Mesendoderm (in vitro differentiated cells): ENCODE data around the gene RBM47.

Source experiments
- DNase-seq: peaks from one replicate; pipeline ENCODE4 v3.0.0; 2013
- H2AK5ac ChIP-seq: 2 replicates; pipeline ENCODE4 v1.6.1; 2013; ENCODE audit warnings: low read length, inconsistent platforms
- H2BK120ac ChIP-seq: 2 replicates; pipeline ENCODE4 v1.6.1; 2013; ENCODE audit warnings: low read depth, mild to moderate bottlenecking, low read length, moderate library complexity, mixed read lengths
- H2BK15ac ChIP-seq: replicated peaks from 2 replicates; pipeline ENCODE4 v1.6.1; 2013; ENCODE audit warnings: low read depth, mild to moderate bottlenecking, moderate library complexity
- H2BK5ac ChIP-seq: 2 replicates; pipeline ENCODE4 v1.6.1; 2013; ENCODE audit warnings: low read length, inconsistent platforms
- H3K18ac ChIP-seq: 2 replicates; pipeline ENCODE4 v1.6.1; 2013; ENCODE audit warnings: mild to moderate bottlenecking, low read length, mixed read lengths
- H3K23ac ChIP-seq: one replicate; pipeline ENCODE4 v1.6.1; 2013; ENCODE audit warnings: low read length
- H3K27ac ChIP-seq: 2 replicates; pipeline ENCODE4 v1.5.1; 2013; ENCODE audit warnings: low read depth, mild to moderate bottlenecking, inconsistent platforms, low read length, moderate library complexity
- H3K27me3 ChIP-seq: 2 replicates; pipeline ENCODE4 v1.6.1; 2013; ENCODE audit warnings: low read length, control low read depth, mild to moderate bottlenecking, inconsistent platforms; ENCODE audit not compliant: insufficient read depth, poor library complexity
- H3K36me3 ChIP-seq: 2 replicates; pipeline ENCODE4 v1.6.1; 2013; ENCODE audit warnings: low read length, inconsistent platforms; ENCODE audit not compliant: control insufficient read depth, insufficient read depth
- H3K4ac ChIP-seq: one replicate; pipeline ENCODE4 v1.6.1; 2013; ENCODE audit warnings: low read depth, mild to moderate bottlenecking, low read length, moderate library complexity
- H3K4me1 ChIP-seq: 2 replicates; pipeline ENCODE4 v1.6.1; 2013; ENCODE audit warnings: low read depth, low read length, inconsistent platforms; ENCODE audit not compliant: control insufficient read depth
- H3K4me2 ChIP-seq: 2 replicates; pipeline ENCODE4 v1.6.1; 2013; ENCODE audit warnings: low read length
- H3K4me3 ChIP-seq: 2 replicates; pipeline ENCODE4 v1.5.1; 2013; ENCODE audit warnings: mild to moderate bottlenecking, low read length
- H3K56ac ChIP-seq: one replicate; pipeline ENCODE4 v1.6.1; 2013; ENCODE audit warnings: low read length
- H3K79me1 ChIP-seq: 2 replicates; pipeline ENCODE4 v1.6.1; 2013; ENCODE audit warnings: low read length, inconsistent platforms
- H3K79me2 ChIP-seq: 2 replicates; pipeline ENCODE4 v1.6.1; 2013; ENCODE audit warnings: mild to moderate bottlenecking, low read length; ENCODE audit not compliant: control insufficient read depth, insufficient read depth
- H3K9ac ChIP-seq: 2 replicates; pipeline ENCODE4 v1.6.1; 2013; ENCODE audit warnings: low read length, inconsistent platforms
- H4K5ac ChIP-seq: one replicate; pipeline ENCODE4 v1.6.1; 2013; ENCODE audit warnings: low read length
- H4K8ac ChIP-seq: one replicate; pipeline ENCODE4 v1.6.1; 2013; ENCODE audit warnings: low read depth, mild to moderate bottlenecking, control low read depth, low read length, moderate library complexity
- WGBS: extraction: QIAGEN DNeasy Blood & Tissue Kit; methylation state at CpG from one replicate; pipeline ENCODE4 v1.1.7; 2013; ENCODE audit warnings: low lambda C conversion rate, missing lambda C conversion rate; ENCODE audit not compliant: insufficient coverage; ENCODE audit errors: extremely low coverage; 5-methylcytosine and 5-hydroxymethylcytosine counted together

Gene RBM47

DNA sequence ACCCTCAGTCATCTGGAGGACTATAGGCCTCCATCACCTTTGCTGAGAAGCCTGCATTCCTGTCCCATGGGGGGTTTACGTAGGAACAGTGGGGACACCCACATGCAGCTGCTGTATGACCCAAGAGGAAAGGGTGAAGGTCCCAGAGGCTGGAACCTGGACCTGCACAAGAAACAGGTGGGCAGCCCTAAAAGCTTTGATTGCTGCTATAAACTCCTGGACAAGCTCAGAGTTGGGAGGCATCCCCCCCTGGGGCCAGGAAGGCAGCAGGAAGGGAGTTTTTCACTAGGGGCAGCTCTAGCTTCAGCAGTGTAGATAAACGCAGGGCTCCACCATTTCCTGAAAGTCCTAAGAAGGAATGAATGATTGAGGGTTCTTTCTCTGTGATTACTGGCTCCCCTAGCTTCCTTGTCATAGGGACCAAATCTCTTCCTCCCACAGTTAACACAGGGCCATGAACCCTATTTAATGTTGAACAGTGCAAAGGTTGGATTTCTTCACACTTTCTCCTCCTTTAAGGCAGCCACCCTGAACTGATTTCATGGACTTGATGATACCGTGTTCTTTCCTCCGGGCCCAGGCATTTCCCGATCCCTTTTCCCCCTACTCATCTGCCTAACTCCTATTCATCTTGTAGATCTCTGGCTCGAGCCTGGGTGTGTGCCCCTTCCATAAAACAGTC lies 210.3 kb downstream of the RBM47 start:
- no peak overlapping the region for H3K27ac ChIP-seq
- H3K4me2 ChIP-seq, result no peak overlapping the region
- H3K23ac ChIP-seq, result no peak overlapping the region
- H3K9ac ChIP-seq, result no peak overlapping the region
- no peak overlapping the region for H3K4me3 ChIP-seq
- H2AK5ac ChIP-seq, result no peak overlapping the region
- no peak overlapping the region for H3K4ac ChIP-seq
- no peak overlapping the region for H2BK15ac ChIP-seq
- no peak overlapping the region for H3K56ac ChIP-seq
- H3K79me2 ChIP-seq, result no peaks in the 10 kb centered on the region
- H3K36me3 ChIP-seq, result no peaks in the 10 kb centered on the region
- H3K27me3 ChIP-seq, result no peaks in the 10 kb centered on the region
- H3K18ac ChIP-seq, result no peak overlapping the region
- H3K79me1 ChIP-seq, result no peaks in the 10 kb centered on the region
- no peak for DNase-seq
- no peaks in the 10 kb centered on the region for H3K4me1 ChIP-seq
- no peak overlapping the region for H4K8ac ChIP-seq
- no CpG with 5 or more reads among the region's 6 CpGs for WGBS
- no peak overlapping the region for H2BK120ac ChIP-seq
- H4K5ac ChIP-seq, result no peak overlapping the region
- no peak overlapping the region for H2BK5ac ChIP-seq

- Histone ChIP-seq H3K79me1 (no peaks in the 10 kb centered on the region), H3K18ac (no peak overlapping the region), H2BK15ac (no peak overlapping the region), H3K4me1 (no peaks in the 10 kb centered on the region), H3K79me2 (no peaks in the 10 kb centered on the region), H3K56ac (no peak overlapping the region), H3K4me3 (no peak overlapping the region), H3K23ac (no peak overlapping the region), H2BK5ac (no peak overlapping the region), H3K36me3 (no peaks in the 10 kb centered on the region), H2AK5ac (no peak overlapping the region), H4K5ac (no peak overlapping the region), H3K4ac (no peak overlapping the region), H3K4me2 (no peak overlapping the region), H3K9ac (no peak overlapping the region), H3K27me3 (no peaks in the 10 kb centered on the region), H2BK120ac (no peak overlapping the region), H3K27ac (no peak overlapping the region), H4K8ac (no peak overlapping the region)
- WGBS, result no CpG with 5 or more reads among the region's 6 CpGs
- no peak for DNase-seq
These were observed 211.0 kb downstream of the RBM47 start for GRCh38 chr4:40418430-40419230.

- Histone ChIP-seq H3K79me1 (no peaks in the 10 kb centered on the region), H3K56ac (no peak overlapping the region), H3K4me3 (no peak overlapping the region), H3K79me2 (no peaks in the 10 kb centered on the region), H4K8ac (no peak overlapping the region), H2AK5ac (no peak overlapping the region), H3K23ac (no peak overlapping the region), H3K27ac (no peak overlapping the region), H3K36me3 (no peaks in the 10 kb centered on the region), H3K9ac (no peak overlapping the region), H2BK5ac (no peak overlapping the region), H3K4me2 (no peak overlapping the region), H2BK120ac (no peak overlapping the region), H3K4ac (no peak overlapping the region), H3K18ac (no peak overlapping the region), H3K4me1 (no peaks in the 10 kb centered on the region), H4K5ac (no peak overlapping the region), H2BK15ac (no peak overlapping the region), H3K27me3 (no peaks in the 10 kb centered on the region)
- no CpG with 5 or more reads among the region's 5 CpGs for WGBS
- no peak for DNase-seq
These were observed 211.7 kb downstream of the RBM47 start for GRCh38 chr4:40417941-40418340.

DNA sequence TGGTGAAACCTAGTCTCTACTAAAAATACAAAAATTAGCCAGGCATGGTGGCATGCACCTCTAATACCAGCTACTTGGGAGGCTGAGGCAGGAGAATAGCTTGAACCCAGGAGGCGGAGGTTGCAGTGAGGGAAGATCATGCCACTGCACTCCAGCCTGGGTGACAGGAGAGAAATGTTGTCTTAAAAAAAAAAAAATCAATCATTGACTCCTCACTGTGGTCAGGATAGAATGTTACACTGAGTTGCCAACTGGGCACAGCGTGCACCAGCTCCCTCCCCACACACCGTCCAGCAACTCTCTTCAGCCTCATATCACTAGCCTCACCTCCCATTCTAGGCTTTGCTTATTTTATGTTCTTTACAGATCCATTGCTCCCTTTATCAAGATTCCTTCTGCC lies 215.0 kb downstream of the RBM47 start:
- Histone ChIP-seq H3K4me3 (no peak overlapping the region), H4K8ac (no peak overlapping the region), H2BK120ac (no peak overlapping the region), H3K4me2 (no peak overlapping the region), H2BK15ac (no peak overlapping the region), H3K56ac (no peak overlapping the region), H3K9ac (no peak overlapping the region), H2AK5ac (no peak overlapping the region), H3K36me3 (no peaks in the 10 kb centered on the region), H3K4me1 (no peaks in the 10 kb centered on the region), H2BK5ac (no peak overlapping the region), H3K18ac (no peak overlapping the region), H3K27ac (no peak overlapping the region), H4K5ac (no peak overlapping the region), H3K27me3 (no peaks in the 10 kb centered on the region), H3K4ac (no peak overlapping the region), H3K23ac (no peak overlapping the region), H3K79me1 (no peaks in the 10 kb centered on the region), H3K79me2 (no peaks in the 10 kb centered on the region)
- no CpG with 5 or more reads among the region's 3 CpGs for WGBS
- DNase-seq, result no peak

DNA sequence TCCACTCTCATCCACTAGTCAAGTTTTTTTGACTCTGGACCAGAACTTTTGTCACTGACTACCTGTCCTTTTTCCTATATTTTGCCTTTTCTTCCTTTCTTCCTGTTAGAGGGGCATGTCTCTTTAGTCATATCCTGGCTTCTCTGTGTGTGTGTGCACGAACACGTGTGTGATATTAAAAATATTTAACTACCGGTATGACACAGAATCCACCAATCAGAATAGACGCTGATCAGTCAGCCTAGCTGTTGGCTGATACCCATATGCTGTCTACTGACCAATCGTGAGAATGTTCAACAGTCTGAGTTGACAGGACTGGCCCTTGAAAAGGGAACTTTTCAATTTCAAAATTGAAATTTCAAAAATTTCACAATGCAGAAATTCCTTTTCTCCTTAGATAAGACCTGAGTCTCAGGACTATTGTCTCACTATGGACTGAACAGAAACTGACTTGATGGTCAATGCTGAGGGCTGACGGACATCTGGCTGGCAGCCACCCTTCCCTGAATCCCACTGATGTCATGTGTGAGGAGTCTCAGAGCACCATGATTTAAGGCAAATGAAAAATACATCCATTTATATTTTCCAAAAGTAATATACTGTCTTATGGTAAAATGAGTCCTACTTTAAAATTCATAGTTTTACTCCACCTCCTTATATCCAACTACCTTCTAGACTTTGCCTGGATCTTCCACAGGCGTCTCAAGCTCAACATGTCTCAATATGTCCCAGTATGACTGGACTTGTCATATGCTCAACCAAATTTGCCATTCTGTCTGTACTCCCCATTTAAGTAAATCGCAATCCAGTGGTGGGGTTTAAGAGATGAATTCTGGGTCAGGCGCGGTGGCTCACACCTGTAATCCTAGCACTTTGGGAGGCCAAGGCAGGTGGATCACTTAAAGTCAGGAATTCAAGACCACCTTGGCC lies 216.5 kb downstream of the RBM47 start:
- H3K4me2 ChIP-seq, result no peak overlapping the region
- H3K27me3 ChIP-seq, result no peaks in the 10 kb centered on the region
- H2AK5ac ChIP-seq, result no peak overlapping the region
- no peak overlapping the region for H3K23ac ChIP-seq
- H3K79me2 ChIP-seq, result no peaks in the 10 kb centered on the region
- no peak overlapping the region for H3K4ac ChIP-seq
- no peak overlapping the region for H3K18ac ChIP-seq
- H2BK15ac ChIP-seq, result no peak overlapping the region
- H3K4me3 ChIP-seq, result no peak overlapping the region
- H3K9ac ChIP-seq, result no peak overlapping the region
- H2BK120ac ChIP-seq, result no peak overlapping the region
- no peak for DNase-seq
- H4K8ac ChIP-seq, result no peak overlapping the region
- no CpG with 5 or more reads among the region's 10 CpGs for WGBS
- H4K5ac ChIP-seq, result no peak overlapping the region
- H2BK5ac ChIP-seq, result no peak overlapping the region
- no peaks in the 10 kb centered on the region for H3K4me1 ChIP-seq
- H3K56ac ChIP-seq, result no peak overlapping the region
- no peak overlapping the region for H3K27ac ChIP-seq
- H3K79me1 ChIP-seq, result no peaks in the 10 kb centered on the region
- H3K36me3 ChIP-seq, result no peaks in the 10 kb centered on the region
